Rectal smooth muscle tissue (tissue), 1 donor: ENCODE results near the gene PALLD.
"Not testable (repeated sequence)": the region's sequence is repeated elsewhere in the genome, so short reads cannot be mapped to it uniquely, and the experiment has no call there.

Experiments used
- H3K27ac ChIP-seq: one replicate; pipeline ENCODE4 v1.7.0; 2013; ENCODE audit warnings: low read depth, low read length, inconsistent platforms
- H3K27me3 ChIP-seq: one replicate; pipeline ENCODE4 v1.7.0; 2013; ENCODE audit warnings: low read length; ENCODE audit not compliant: control insufficient read depth, insufficient read depth
- H3K36me3 ChIP-seq: one replicate; pipeline ENCODE4 v1.7.0; 2013; ENCODE audit warnings: low read length; ENCODE audit not compliant: control insufficient read depth, insufficient read depth
- H3K4me1 ChIP-seq: one replicate; pipeline ENCODE4 v1.7.0; 2013; ENCODE audit warnings: low read length; ENCODE audit not compliant: control insufficient read depth, insufficient read depth
- H3K4me3 ChIP-seq: one replicate; pipeline ENCODE4 v1.7.0; 2013; ENCODE audit warnings: low read length
- H3K9ac ChIP-seq: one replicate; pipeline ENCODE4 v1.7.0; 2013; ENCODE audit warnings: low read length

PALLD gene

GRCh38 chr4:168693750-168694490, 197.1 kb downstream of the PALLD start:
- no peaks in the 10 kb centered on the region for H3K36me3 ChIP-seq
- H3K4me3 ChIP-seq, result no peak overlapping the region
- no peak overlapping the region for H3K27ac ChIP-seq
- H3K4me1 ChIP-seq, result no peaks in the 10 kb centered on the region
- H3K9ac ChIP-seq, result no peak overlapping the region
- no peaks in the 10 kb centered on the region for H3K27me3 ChIP-seq

GRCh38 chr4:168694667-168695066, 197.8 kb downstream of the PALLD start:
- no peaks in the 10 kb centered on the region for H3K27me3 ChIP-seq
- no peak overlapping the region for H3K9ac ChIP-seq
- no peaks in the 10 kb centered on the region for H3K36me3 ChIP-seq
- H3K4me3 ChIP-seq, result no peak overlapping the region
- H3K4me1 ChIP-seq, result no peaks in the 10 kb centered on the region
- no peak overlapping the region for H3K27ac ChIP-seq

- Histone ChIP-seq H3K4me3 (no peak overlapping the region), H3K27me3 (no peaks in the 10 kb centered on the region), H3K36me3 (no peaks in the 10 kb centered on the region), H3K4me1 (no peaks in the 10 kb centered on the region), H3K9ac (no peak overlapping the region), H3K27ac (no peak overlapping the region)
Observed at GRCh38 chr4:168695288-168695687, 198.4 kb downstream of the PALLD start.

- Histone ChIP-seq H3K4me3 (no peak overlapping the region), H3K4me1 (no peaks in the 10 kb centered on the region), H3K27me3 (no peaks in the 10 kb centered on the region), H3K9ac (no peak overlapping the region), H3K27ac (no peak overlapping the region), H3K36me3 (no peaks in the 10 kb centered on the region)
Observed at GRCh38 chr4:168696280-168696679, 199.4 kb downstream of the PALLD start.

GRCh38 chr4:168696826-168697225, 200.0 kb downstream of the PALLD start:
- no peaks in the 10 kb centered on the region for H3K36me3 ChIP-seq
- H3K4me1 ChIP-seq, result no peaks in the 10 kb centered on the region
- H3K27ac ChIP-seq, result no peak overlapping the region
- no peaks in the 10 kb centered on the region for H3K27me3 ChIP-seq
- no peak overlapping the region for H3K9ac ChIP-seq
- H3K4me3 ChIP-seq, result no peak overlapping the region

GRCh38 chr4:168699224-168699878, 202.5 kb downstream of the PALLD start:
- H3K4me3 ChIP-seq, result no peak overlapping the region
- no peaks in the 10 kb centered on the region for H3K36me3 ChIP-seq
- no peaks in the 10 kb centered on the region for H3K4me1 ChIP-seq
- H3K9ac ChIP-seq, result no peak overlapping the region
- no peak overlapping the region for H3K27ac ChIP-seq
- H3K27me3 ChIP-seq, result no peaks in the 10 kb centered on the region

GRCh38 chr4:168701061-168701460, 204.2 kb downstream of the PALLD start:
- Histone ChIP-seq H3K4me1 (no peaks in the 10 kb centered on the region), H3K36me3 (no peaks in the 10 kb centered on the region), H3K9ac (no peak overlapping the region), H3K4me3 (no peak overlapping the region), H3K27me3 (no peaks in the 10 kb centered on the region), H3K27ac (no peak overlapping the region)

- not testable (repeated sequence) for H3K4me1 ChIP-seq, H3K9ac ChIP-seq, H3K36me3 ChIP-seq, H3K27me3 ChIP-seq, H3K4me3 ChIP-seq, H3K27ac ChIP-seq
Observed at GRCh38 chr4:168702581-168703087, 205.8 kb downstream of the PALLD start.

GRCh38 chr4:168705121-168705520, 208.3 kb downstream of the PALLD start:
- Histone ChIP-seq H3K4me1 (no peaks in the 10 kb centered on the region), H3K36me3 (no peaks in the 10 kb centered on the region), H3K9ac (no peak overlapping the region), H3K4me3 (no peak overlapping the region), H3K27ac (no peak overlapping the region), H3K27me3 (no peaks in the 10 kb centered on the region)

GRCh38 chr4:168707205-168707604, 210.4 kb downstream of the PALLD start:
- Histone ChIP-seq H3K4me1 (peaks cover 17% of the 10 kb centered on the region), H3K9ac (no peak overlapping the region), H3K27me3 (no peaks in the 10 kb centered on the region), H3K4me3 (no peak overlapping the region), H3K36me3 (no peaks in the 10 kb centered on the region), H3K27ac (no peak overlapping the region)

- H3K4me1 ChIP-seq, result peaks cover 18% of the 10 kb centered on the region
- H3K9ac ChIP-seq, result no peak overlapping the region
- no peaks in the 10 kb centered on the region for H3K27me3 ChIP-seq
- no peak overlapping the region for H3K4me3 ChIP-seq
- H3K27ac ChIP-seq, result no peak overlapping the region
- no peaks in the 10 kb centered on the region for H3K36me3 ChIP-seq
Observed at GRCh38 chr4:168708108-168708507, 211.3 kb downstream of the PALLD start.

GRCh38 chr4:168710353-168710946, 213.6 kb downstream of the PALLD start:
- H3K36me3 ChIP-seq, result no peaks in the 10 kb centered on the region
- H3K27me3 ChIP-seq, result no peaks in the 10 kb centered on the region
- no peak overlapping the region for H3K4me3 ChIP-seq
- peak overlapping the region; percentile 87 for H3K27ac ChIP-seq
- H3K9ac ChIP-seq, result no peak overlapping the region
- peaks cover 18% of the 10 kb centered on the region for H3K4me1 ChIP-seq
